AG09309 (cell line): ENCODE measurements around the gene CDK14.
A peak's percentile ranks its signal among the peaks of the same experiment; 100 is the strongest.

Source experiments
- DNase-seq: peaks from one replicate; pipeline ENCODE4 v3.0.0-alpha.2; 2010; ENCODE audit warnings: low read depth
- H3K4me3 ChIP-seq: 2 replicates; pipeline ENCODE4 v1.5.1; 2011; ENCODE audit warnings: mild to moderate bottlenecking, low read depth, low read length, moderate library complexity; ENCODE audit not compliant: control insufficient read depth
- TF ChIP-seq, protein P1 (sequence below): IDR thresholded peaks from 2 replicates; pipeline ENCODE4 v1.5.1; 2011; ENCODE audit warnings: mild to moderate bottlenecking, low read depth, low read length, inconsistent platforms; ENCODE audit not compliant: insufficient read depth, control insufficient read depth; ENCODE audit errors: missing control alignments

The CDK14 gene

GRCh38 chr7:90836937-90837336 lies 240.8 kb downstream of the CDK14 start:
- no peak overlapping the region for H3K4me3 ChIP-seq
- peak; percentile 52 for DNase-seq
- TF ChIP-seq, protein P1, sequence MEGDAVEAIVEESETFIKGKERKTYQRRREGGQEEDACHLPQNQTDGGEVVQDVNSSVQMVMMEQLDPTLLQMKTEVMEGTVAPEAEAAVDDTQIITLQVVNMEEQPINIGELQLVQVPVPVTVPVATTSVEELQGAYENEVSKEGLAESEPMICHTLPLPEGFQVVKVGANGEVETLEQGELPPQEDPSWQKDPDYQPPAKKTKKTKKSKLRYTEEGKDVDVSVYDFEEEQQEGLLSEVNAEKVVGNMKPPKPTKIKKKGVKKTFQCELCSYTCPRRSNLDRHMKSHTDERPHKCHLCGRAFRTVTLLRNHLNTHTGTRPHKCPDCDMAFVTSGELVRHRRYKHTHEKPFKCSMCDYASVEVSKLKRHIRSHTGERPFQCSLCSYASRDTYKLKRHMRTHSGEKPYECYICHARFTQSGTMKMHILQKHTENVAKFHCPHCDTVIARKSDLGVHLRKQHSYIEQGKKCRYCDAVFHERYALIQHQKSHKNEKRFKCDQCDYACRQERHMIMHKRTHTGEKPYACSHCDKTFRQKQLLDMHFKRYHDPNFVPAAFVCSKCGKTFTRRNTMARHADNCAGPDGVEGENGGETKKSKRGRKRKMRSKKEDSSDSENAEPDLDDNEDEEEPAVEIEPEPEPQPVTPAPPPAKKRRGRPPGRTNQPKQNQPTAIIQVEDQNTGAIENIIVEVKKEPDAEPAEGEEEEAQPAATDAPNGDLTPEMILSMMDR, result no peak

- TF ChIP-seq, protein P1, result no peak
- H3K4me3 ChIP-seq, result no peak overlapping the region
- DNase-seq, result no peak
These were observed 242.7 kb downstream of the CDK14 start for GRCh38 chr7:90838799-90839198.

- no peak for DNase-seq
- TF ChIP-seq, protein P1, result no peak
- no peak overlapping the region for H3K4me3 ChIP-seq
These were observed 243.2 kb downstream of the CDK14 start for GRCh38 chr7:90839316-90839715.

- DNase-seq, result no peak
- H3K4me3 ChIP-seq, result no peak overlapping the region
- TF ChIP-seq, protein P1, result no peak
These were observed 243.7 kb downstream of the CDK14 start for GRCh38 chr7:90839727-90840291.

DNA sequence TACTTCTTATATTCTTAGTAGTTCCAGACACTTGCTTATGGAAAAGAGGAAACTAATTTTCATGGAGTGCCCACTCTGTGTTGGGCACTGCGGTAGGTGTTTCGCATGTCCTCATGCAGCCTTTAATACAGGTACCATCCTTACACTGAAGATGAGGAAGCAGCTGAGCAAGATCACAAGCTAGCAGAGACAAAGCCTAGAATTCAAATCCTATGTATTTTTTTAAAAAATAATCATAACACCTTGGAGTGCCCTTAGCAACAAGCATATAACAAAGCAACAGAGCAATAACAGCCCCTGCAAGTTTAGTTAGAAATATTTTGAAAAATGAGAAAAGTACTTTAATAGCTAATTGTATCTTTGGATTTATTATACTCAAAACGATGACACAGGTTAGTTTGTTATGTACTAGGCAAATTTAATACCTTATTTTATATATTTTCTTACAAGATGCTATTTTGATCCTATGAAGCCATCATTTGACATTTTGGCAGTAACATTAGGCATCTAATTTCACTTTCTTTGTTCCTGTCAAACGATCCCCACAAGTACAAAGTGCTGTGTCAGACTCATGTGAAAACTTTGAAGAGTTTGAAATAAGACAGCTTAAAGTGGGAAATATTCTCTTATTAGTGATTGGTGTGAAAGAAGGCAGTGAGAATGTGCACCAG lies 245.8 kb downstream of the CDK14 start:
- TF ChIP-seq, protein P1, result no peak
- no peak for DNase-seq
- H3K4me3 ChIP-seq, result no peak overlapping the region

GRCh38 chr7:90842430-90842788 lies 246.3 kb downstream of the CDK14 start:
- no peak for DNase-seq
- H3K4me3 ChIP-seq, result no peak overlapping the region
- TF ChIP-seq, protein P1, result no peak
